Renal cortical epithelial cell (primary cell): Measurements from ENCODE around the gene POU3F3. TPM values are rescaled to one million over a fixed set of nuclear protein-coding genes. Genes with fewer than 3 reads are reported as not detected.

Source experiments
- DNase-seq: peaks from one replicate; pipeline ENCODE4 v3.0.0-alpha.2; 2011; ENCODE audit warnings: low read depth
- total RNA-seq: library from RNA; depleted of rRNA; stranded (reverse); fragments of >200 nt; gene quantifications from 2 replicates; pipeline ENCODE4 v1.2.3, GENCODE V29; 2014

POU3F3 gene
- total RNA-seq, 1 donor from 2014 or later, result 81.9 TPM

- no peak for DNase-seq
These were observed 6.5 kb downstream of the POU3F3 start for GRCh38 chr2:104860451-104860790.

DNA sequence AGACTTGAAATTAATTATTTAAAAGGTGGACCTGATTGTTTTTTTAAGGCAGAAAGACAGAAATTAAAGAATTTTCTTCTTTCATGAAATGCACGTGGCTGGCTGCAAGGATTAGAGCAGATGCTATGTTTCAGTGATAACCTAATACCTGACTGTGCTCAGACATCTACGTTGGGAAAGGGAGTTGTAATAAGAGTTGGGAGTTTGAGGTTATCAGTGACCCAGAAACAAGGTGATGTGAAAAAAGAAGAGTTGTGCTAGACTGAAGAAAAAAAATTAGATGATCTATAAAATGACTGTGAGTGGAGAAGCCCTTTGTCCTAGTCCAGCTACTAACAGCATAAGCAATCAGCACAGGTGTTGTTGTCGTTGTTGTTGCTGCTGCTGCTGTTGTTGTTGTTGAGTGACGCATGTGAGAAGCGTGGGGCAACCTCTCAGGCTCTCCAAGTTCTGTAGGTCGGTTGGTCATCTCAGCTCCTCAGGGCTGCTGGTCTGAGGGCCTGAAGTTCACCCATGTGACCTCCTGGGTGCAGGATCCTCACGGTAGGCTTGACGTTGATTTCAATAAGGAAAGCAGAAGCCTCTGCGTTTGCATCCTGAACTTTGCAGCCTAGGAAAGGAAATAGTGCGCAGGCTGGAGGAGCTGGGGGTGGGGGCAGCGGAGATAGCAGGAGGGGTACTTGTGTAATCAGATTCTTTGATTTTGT is 7.6 kb downstream of the POU3F3 start:
- DNase-seq, result peak; percentile 61

DNA sequence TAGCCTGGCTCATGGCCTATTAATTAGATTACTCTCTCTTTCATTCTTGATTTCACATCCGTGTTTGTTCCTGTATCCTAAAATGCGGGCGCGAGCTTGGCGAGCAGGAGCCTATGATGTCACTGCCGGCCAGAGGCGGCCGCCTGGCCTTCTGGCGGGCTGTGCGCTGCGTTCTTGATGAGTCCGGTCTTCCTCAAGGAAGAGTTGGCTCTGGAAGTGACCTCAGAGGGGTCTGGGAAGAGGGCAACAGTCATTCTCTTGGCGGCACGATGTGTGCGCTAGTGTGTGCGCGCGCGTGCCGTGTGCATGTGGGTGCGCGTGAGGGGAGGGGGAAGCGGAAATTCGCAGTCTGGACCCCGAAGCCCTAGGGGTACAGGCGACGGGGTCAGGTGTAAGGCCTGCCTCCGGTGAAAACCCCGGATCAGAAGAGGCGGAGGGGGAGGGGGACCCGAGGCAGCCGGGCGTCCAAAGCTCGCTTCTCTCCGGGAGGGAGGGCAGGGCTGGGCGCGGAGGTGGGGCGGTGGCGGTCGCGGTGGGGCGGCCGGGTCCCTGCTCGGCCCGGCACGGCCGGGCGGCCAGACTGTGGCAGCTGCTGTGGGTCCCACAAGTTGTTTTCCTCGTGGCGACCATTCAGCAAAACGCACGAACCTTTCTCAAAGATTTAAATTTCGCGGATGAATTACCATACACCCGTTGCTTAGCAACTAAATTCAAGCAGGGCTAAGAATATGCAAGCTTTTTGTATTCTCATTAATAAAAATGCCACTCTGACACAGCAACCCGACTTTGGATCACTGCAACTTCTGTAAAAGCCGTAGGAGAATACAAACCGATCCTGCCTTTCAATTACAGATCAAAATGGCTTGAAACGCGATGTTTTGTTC is 8.4 kb downstream of the POU3F3 start:
- DNase-seq, result peak; percentile 77

GRCh38 chr2:104863146-104863467 is 9.2 kb downstream of the POU3F3 start:
- DNase-seq, result no peak

DNA sequence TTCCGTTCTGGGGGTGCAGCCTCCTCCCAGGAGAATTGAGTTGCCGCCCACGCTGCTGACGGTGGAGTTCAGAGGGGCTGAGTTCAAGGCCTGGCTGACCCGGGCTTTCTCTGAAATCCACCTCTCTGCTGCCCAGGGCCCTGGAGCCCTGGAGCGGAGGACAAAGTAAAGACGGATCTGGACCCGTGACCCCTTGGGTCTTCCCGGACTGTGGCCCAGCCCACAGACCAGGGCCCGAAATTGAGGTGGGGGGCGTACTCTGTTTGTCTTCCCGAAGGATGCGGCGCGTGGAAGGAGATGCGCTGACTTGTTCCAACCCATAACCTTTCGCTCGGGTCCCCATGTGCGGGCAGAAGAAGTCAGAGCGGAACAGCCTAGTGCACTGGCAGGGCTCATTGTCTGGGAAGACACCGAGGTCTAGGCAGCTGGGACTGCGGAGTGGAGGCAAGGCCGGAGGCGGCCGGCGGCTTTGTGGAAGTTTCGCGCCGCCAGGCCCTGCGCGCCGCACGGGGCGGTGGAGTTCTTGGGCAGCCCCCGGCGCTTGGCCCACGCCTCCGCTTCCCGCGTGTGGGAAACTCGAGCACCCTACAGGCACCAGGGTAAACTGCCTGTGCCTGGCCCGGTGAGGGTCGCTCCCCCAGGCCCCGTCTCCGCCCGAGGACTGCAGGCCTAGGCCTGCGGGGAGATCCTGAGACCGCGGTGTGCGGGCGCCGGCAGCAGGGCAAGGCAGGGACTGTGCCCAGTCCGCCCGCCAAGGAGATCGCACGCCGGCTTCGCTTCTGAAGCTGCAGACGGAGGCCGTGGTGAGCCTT is 9.8 kb downstream of the POU3F3 start:
- no peak for DNase-seq

DNA sequence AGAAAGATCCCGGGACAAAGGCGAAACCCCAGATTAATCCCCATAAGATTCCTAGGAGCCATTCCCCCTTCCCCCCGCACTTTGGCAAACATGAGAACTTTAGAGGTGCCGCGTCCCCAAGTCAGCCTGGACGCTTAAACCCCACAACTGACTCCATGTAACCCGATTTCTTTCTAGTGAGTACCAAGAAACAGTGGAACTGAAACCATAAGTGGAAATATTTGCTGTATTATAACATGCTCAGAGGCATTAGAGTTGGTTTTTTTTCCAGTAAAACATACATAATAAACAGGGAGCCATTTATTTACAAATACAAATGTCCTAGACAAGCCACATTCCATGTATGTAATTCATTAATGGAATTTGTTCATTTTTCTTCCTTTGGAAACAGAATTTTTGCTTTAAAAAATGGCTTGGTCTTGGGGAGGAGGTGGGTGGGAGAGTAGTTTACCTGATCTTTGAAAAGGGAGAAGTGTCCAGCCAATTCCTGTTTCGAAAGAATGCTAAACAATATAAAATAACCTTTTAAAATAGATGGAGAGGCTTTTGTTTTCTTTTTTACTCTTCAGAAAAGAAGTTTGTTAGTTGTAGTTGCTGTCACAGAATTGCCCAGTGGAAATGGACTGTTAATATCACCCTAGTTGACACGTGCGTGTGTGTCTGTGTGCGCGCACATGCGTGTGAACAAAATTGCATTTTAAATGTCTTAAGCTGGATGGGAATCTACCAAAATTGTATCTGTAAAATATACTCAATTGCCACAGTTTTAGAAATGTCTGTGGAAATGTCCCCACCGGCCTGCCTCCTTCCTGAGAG is 10.6 kb downstream of the POU3F3 start:
- DNase-seq, result no peak

- DNase-seq, result no peak
These were observed 11.2 kb downstream of the POU3F3 start for GRCh38 chr2:104865096-104865470.

DNA sequence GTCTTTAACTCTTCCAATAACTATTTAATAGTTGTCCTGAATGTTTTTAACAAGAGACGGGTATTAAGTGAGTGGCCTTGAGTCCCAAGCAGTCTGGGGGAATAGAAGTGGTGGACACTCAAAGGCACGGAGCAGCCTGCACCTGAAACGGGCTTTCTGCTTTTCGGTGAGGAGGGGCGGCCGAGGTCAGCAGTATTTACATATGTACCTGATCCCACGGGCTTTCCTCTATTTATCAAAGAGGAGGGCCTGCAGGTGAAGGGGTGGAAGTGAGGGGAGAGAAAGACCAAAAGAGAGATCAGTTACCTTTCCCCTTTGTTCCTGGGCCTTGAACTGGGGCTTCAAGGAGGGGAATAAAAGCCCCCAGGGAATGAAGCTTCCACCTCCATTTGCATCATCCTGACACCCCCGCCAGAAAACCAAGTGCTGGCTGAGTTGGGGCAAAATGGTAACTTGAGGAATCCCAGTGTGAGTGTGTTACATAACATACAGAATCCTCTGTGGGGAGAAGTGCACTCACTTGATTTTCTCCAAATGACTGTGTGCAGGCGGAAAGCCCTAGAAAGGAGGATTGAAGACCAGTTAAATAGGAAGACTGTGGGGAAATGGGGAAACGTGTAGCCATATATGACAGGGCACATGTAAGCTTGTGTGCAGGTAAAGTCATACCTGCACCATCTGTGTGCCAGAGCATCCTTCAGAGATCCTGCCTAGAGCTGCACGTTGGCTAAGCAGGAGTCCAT is 12.4 kb downstream of the POU3F3 start:
- DNase-seq, result no peak

GRCh38 chr2:104866883-104867812 is 13.2 kb downstream of the POU3F3 start:
- DNase-seq, result peak; percentile 75

DNA sequence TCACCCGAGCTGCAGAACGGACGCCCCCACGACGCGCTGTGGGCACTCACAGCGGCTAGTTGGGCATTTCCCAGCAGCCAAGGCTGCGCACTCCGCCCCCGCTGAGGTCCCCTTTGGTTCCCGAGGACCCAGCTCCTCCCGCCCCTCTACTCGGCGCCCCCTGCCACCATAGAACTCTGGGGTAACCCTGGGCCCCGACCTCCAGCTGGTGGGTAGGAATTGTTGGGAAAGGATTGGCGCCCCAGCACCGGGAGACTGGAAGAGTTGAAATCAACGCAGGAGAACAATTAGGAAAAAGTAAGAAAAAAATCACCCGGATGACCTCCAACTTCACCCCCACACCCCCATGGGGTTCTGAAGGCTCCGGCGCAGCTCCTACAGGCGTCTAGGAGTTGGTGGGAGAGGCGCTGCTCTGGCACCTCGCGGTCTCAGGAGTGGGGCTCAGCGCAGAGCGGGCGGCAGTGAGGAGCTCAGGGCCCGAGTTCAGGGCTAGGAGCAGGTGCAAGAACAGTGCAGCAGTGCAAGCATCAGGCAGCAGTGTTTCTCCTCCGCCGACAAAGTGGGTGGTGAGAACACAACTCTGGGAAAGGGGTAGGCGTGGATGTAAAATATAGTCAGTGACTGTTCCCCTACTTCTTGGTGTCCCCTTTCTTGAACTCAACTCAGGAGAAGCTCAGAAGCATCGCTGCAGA is 14.0 kb downstream of the POU3F3 start:
- no peak for DNase-seq

- DNase-seq, result no peak
These were observed 14.6 kb downstream of the POU3F3 start for GRCh38 chr2:104868505-104868866.

DNA sequence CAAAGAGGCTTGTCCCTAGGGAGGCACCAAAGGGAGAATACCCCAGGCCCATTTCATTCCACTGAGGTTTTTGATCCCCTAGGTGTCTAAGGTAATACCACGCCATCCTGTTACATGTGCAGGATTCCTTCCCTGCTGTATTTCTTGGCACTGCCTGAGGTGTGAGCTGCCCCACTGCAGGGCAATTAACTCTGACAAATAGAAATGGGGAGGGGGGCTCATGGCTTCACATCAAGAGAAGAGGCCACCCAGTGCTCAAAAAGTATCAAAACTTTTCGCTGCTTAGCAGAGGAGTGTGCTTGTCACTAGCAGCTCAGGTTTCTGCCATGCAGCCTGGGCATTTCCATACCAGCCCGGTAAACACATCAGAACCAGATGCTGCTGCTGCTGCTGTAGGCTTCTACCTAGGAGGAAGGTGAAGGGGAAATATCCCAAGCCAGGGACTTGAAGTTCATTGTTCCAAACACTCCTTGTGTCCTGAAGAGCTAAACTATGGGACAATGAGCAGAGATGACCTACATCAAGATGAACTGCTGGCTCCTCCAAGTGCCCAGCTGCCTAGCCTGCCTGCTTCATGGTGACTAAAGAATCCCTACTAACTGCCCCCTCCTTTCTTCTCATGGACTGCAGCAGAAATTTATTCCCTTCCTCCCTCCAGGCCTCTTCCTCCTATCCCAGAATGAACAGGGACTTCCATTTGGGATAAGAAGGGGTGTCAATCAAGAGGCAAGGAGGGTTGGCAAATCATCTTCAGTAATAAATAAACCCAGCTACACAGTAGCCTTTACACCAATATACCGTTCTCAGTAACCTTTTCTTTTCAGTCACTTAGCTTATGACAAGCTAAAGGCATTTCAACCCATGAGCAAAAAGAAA is 16.4 kb downstream of the POU3F3 start:
- DNase-seq, result no peak

GRCh38 chr2:104871649-104871971 is 17.7 kb downstream of the POU3F3 start:
- no peak for DNase-seq

GRCh38 chr2:104871972-104872865 is 18.3 kb downstream of the POU3F3 start:
- no peak for DNase-seq

- peak; percentile 81 for DNase-seq
These were observed 19.2 kb downstream of the POU3F3 start for GRCh38 chr2:104872866-104873688.

DNA sequence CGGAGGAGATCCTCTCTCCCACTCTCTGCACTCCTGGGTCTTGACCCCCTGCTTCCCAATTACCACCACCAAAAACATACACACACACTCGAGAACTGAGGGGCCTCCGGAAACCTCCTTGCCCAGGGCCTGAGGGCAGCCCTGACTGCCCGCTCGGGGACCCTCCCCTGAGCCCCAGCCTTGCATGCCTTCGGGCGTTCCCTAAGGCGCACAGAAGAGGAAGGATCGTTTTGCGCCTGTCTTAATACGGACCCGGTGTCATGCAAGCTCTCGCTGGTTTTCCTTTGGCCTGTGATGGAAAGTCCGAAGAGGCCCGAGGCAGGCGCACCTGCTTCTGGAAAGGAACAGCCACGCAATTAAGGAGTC is 19.8 kb downstream of the POU3F3 start:
- DNase-seq, result no peak

- DNase-seq, result no peak
These were observed 20.3 kb downstream of the POU3F3 start for GRCh38 chr2:104874230-104874629.
